CD4-positive, CD25-positive, alpha-beta regulatory T cell (primary cell): ENCODE results near the gene JPT2. TPM values are rescaled to one million over a fixed set of nuclear protein-coding genes. Genes with fewer than 3 reads are reported as not detected.
A peak's percentile ranks its signal among the peaks of the same experiment; 100 is the strongest.

ENCODE experiments used
- ATAC-seq, 2 donors: fragments of 150-1000 bp; cut with Tn5 transposase; one replicate each; pipeline ENCODE4 v1.10.0; 2021; ENCODE audit warnings: low read depth in 2 of 2, moderate number of reproducible peaks in 2 of 2, moderate library complexity in 1 of 2
- DNase-seq, 3 donors: peaks; one replicate each; pipeline versions ENCODE4 v3.0.0 to v3.0.0-alpha.2; 2012 to 2022; ENCODE audit warnings: mixed read lengths in 1 of 3
- H3K27ac ChIP-seq: one replicate; pipeline ENCODE4 v1.7.0; 2013; ENCODE audit warnings: mild to moderate bottlenecking, low read length; ENCODE audit not compliant: insufficient read depth, poor library complexity, severe bottlenecking
- H3K27me3 ChIP-seq: one replicate; pipeline ENCODE4 v1.7.0; 2013; ENCODE audit warnings: low read length; ENCODE audit not compliant: control insufficient read depth, insufficient read depth
- H3K36me3 ChIP-seq: one replicate; pipeline ENCODE4 v1.7.0; 2013; ENCODE audit warnings: mild to moderate bottlenecking, low read length, moderate library complexity; ENCODE audit not compliant: control insufficient read depth, insufficient read depth
- H3K4me1 ChIP-seq: 2 replicates; pipeline ENCODE4 v1.7.0; 2013; ENCODE audit warnings: mild to moderate bottlenecking, low read length; ENCODE audit not compliant: insufficient read depth, control insufficient read depth, poor library complexity, severe bottlenecking
- H3K4me3 ChIP-seq: one replicate; pipeline ENCODE4 v1.7.0; 2013; ENCODE audit warnings: low read depth, mild to moderate bottlenecking, low read length, moderate library complexity
- H3K9me3 ChIP-seq, 2 experiments: 1 replicate in 1 of 2; 2 replicates in 1 of 2; pipeline ENCODE4 v1.7.0; 2013; ENCODE audit warnings: low read length in 2 of 2, mild to moderate bottlenecking in 1 of 2, moderate library complexity in 1 of 2; ENCODE audit not compliant: control insufficient read depth in 2 of 2
- H3K27ac Mint-ChIP-seq, 3 donors: one replicate each; pipeline ENCODE4 v1.8.0; 2020 to 2022; ENCODE audit warnings: mild to moderate bottlenecking in 3 of 3, mixed read lengths in 3 of 3, moderate library complexity in 2 of 3
- H3K27me3 Mint-ChIP-seq: one replicate; pipeline ENCODE4 v1.8.0; 2022; ENCODE audit warnings: mild to moderate bottlenecking, mixed read lengths
- H3K36me3 Mint-ChIP-seq: one replicate; pipeline ENCODE4 v1.8.0; 2020; ENCODE audit warnings: mixed read lengths
- H3K4me1 Mint-ChIP-seq, 4 donors: one replicate each; pipeline ENCODE4 v1.8.0; 2020 to 2022; ENCODE audit warnings: mixed read lengths in 4 of 4, mild to moderate bottlenecking in 1 of 4
- H3K4me3 Mint-ChIP-seq, 4 donors: one replicate each; pipeline ENCODE4 v1.8.0; 2020 to 2022; ENCODE audit warnings: mild to moderate bottlenecking in 4 of 4, mixed read lengths in 4 of 4, moderate library complexity in 3 of 4
- H3K9me3 Mint-ChIP-seq, 7 donors: one replicate each; pipeline ENCODE4 v1.8.0; 2020 to 2022; ENCODE audit warnings: mixed read lengths in 7 of 7, mild to moderate bottlenecking in 3 of 7, moderate library complexity in 2 of 7
- polyA plus RNA-seq, 4 donors: library from polyadenylated mRNA; unstranded; fragments of 300-500 nt; fragmentation: Illumina TruSeq; gene quantifications; one replicate each; pipeline ENCODE4 v1.2.3, GENCODE V29; 2021
- total RNA-seq: library from RNA; stranded (reverse); gene quantifications from one replicate; pipeline ENCODE4 v1.2.3, GENCODE V29; 2022

Gene JPT2
- total and polyA plus RNA-seq, 5 donors from 2014 or later = 9.7 to 13.9 (median 10.5) TPM

DNA sequence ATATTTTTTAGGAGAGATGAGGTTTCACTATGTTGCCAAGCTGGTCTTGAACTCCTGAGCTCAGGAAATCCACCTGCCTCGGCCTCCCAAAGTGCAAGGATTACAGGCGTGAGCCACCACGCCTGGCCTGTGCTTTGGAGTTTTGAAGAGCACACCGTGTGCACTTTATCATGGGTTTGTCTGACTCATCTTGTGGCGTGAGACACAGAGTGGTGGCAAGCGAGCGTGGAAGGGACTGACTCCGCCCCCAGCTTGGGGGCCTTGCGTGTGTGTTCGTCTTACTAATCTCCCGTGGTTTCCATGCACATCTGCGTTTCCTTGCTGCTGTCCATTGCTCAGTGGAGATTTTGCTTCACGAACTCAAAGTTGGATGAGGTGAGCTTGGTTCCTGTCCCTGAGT is 43.0 kb upstream of the JPT2 start:
- H3K4me1 ChIP-seq = no peaks in the 10 kb centered on the region
- no peak overlapping the region for H3K27ac Mint-ChIP-seq
- DNase-seq = no peak

DNA sequence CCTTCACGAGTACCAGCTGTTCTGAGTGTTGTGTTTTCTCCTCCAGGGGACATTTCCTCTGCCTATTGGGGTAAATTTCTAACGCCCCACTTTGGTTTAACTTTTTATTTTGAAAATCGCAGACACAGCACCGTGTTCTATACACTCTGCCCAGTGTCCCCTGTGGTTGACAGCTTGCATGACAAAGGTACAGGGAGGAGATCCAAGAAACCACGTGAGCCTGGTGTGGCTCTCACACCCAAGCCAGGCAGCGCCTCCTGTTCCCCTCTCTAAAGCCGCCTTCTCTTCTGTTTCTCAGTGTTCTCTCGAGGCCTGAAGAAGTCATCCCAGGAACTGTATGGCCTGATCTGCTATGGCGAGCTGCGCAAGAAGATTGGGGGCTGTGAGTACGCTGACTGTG is 40.6 kb upstream of the JPT2 start:
- Mint-ChIP-seq H3K27ac (no peak overlapping the region), H3K9me3 (no peaks in the 10 kb centered on the region), H3K36me3 (peaks cover 49% of the 10 kb centered on the region), H3K4me3 (no peak overlapping the region), H3K4me1 (peaks cover 0 to 4% (median 0%) of the 10 kb centered on the region in 4 donors), H3K27me3 (no peaks in the 10 kb centered on the region)
- no peaks in the 10 kb centered on the region for H3K27me3 ChIP-seq
- H3K9me3 ChIP-seq = no peaks in the 10 kb centered on the region
- no peak overlapping the region for H3K27ac ChIP-seq
- peaks cover 63% of the 10 kb centered on the region for H3K36me3 ChIP-seq
- no peak for ATAC-seq
- no peaks in the 10 kb centered on the region for H3K4me1 ChIP-seq
- no peak overlapping the region for H3K4me3 ChIP-seq
- no peak for DNase-seq

More for the DNA sequence above, 43.0 kb upstream of the JPT2 start:
- Histone ChIP-seq H3K4me3 (no peak overlapping the region), H3K36me3 (peaks cover 61% of the 10 kb centered on the region), H3K9me3 (no peaks in the 10 kb centered on the region), H3K27ac (no peak overlapping the region), H3K27me3 (no peaks in the 10 kb centered on the region)
- no peak for ATAC-seq
- Mint-ChIP-seq H3K9me3 (no peaks in the 10 kb centered on the region), H3K4me1 (peaks cover 0 to 6% (median 4%) of the 10 kb centered on the region in 4 donors), H3K36me3 (peaks cover 48% of the 10 kb centered on the region), H3K27me3 (no peaks in the 10 kb centered on the region), H3K4me3 (no peak overlapping the region)

DNA sequence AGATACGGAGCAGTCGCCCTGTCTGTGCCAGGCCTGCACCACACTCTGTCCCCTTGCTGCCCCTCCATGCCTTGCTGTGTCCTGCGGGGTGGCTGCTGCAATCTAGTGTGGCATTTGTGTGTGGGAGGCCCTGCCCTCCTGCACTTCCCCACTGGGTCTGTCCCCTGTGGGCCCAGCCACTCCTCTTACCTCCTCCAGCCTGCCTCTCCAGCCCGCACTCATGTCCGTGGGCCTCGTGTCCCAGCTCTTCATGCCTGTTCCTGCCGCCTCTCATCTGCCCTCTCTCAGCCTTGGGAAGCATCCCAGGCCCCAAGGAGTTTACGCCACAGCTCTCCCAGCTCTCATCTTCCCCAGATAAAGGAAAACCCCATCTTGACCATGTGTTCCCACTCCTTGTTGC is 39.3 kb upstream of the JPT2 start:
- Histone ChIP-seq H3K4me3 (no peak overlapping the region), H3K9me3 (no peaks in the 10 kb centered on the region), H3K27me3 (no peaks in the 10 kb centered on the region), H3K27ac (no peak overlapping the region), H3K36me3 (peaks cover 67% of the 10 kb centered on the region), H3K4me1 (no peaks in the 10 kb centered on the region)
- H3K36me3 Mint-ChIP-seq = peaks cover 45% of the 10 kb centered on the region
- no peak for ATAC-seq
- DNase-seq = no peak
- no peaks in the 10 kb centered on the region for H3K27me3 Mint-ChIP-seq
- peaks cover 0 to 4% (median 2%) of the 10 kb centered on the region in 4 donors for H3K4me1 Mint-ChIP-seq
- H3K9me3 Mint-ChIP-seq = no peaks in the 10 kb centered on the region
- H3K27ac Mint-ChIP-seq = no peak overlapping the region
- H3K4me3 Mint-ChIP-seq = no peak overlapping the region

DNA sequence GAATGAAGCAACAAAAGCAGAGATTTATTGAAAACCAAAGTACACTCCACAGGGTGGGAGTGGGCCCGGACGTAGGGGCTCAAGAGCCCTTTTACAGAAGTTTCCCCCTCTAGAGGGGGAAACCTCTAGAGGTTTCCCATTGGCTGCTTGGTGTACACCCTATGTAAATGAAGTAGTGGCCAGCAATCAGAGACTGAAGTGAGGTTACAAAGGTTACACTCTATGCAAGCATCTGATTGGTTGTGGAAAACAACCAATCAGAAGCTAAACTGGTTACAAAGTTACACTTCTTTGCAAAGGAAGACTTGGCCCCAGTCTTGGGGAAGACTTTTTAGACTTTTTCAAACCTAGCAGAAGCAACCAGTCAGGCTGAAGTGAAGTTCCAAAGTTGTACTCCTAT is 38.8 kb upstream of the JPT2 start:
- H3K27me3 Mint-ChIP-seq = no peaks in the 10 kb centered on the region
- Histone ChIP-seq H3K9me3 (no peaks in the 10 kb centered on the region), H3K36me3 (peaks cover 69% of the 10 kb centered on the region), H3K27me3 (no peaks in the 10 kb centered on the region), H3K4me1 (no peaks in the 10 kb centered on the region), H3K4me3 (no peak overlapping the region), H3K27ac (no peak overlapping the region)
- peaks cover 41% of the 10 kb centered on the region for H3K36me3 Mint-ChIP-seq
- ATAC-seq = no peak
- peak overlapping the region in 1 of 3 donors; percentile 9 for H3K27ac Mint-ChIP-seq
- H3K9me3 Mint-ChIP-seq = no peaks in the 10 kb centered on the region
- no peak for DNase-seq
- H3K4me1 Mint-ChIP-seq = peaks cover 0 to 4% (median 1%) of the 10 kb centered on the region in 4 donors
- no peak overlapping the region for H3K4me3 Mint-ChIP-seq

DNA sequence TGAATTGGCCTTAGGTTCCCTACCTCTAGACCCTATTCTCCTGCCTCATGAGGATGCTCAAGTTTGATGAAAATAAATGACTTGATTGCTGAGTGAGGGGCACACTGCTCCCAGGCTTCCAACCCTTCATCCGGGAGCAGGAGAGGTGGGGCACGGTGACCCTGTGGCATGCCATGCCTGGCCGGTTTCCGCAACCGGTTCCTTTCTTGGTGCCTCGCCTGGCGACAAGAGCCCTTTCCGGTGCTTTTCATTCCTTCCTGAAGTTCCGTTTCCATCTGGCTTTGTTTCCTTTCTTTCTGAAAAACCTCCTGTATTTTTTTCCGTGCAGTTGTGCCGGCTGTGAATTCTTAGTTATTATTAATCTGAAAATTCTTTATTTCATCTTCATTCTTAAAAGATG is 38.2 kb upstream of the JPT2 start:
- H3K9me3 Mint-ChIP-seq = no peaks in the 10 kb centered on the region
- H3K4me3 Mint-ChIP-seq = no peak overlapping the region
- no peaks in the 10 kb centered on the region for H3K9me3 ChIP-seq
- H3K27ac ChIP-seq = no peak overlapping the region
- H3K4me1 Mint-ChIP-seq = peaks cover 0 to 9% (median 1%) of the 10 kb centered on the region in 4 donors
- no peak overlapping the region for H3K4me3 ChIP-seq
- no peaks in the 10 kb centered on the region for H3K27me3 Mint-ChIP-seq
- peaks cover 37% of the 10 kb centered on the region for H3K36me3 Mint-ChIP-seq
- H3K27ac Mint-ChIP-seq = no peak overlapping the region
- H3K36me3 ChIP-seq = peaks cover 65% of the 10 kb centered on the region
- H3K27me3 ChIP-seq = no peaks in the 10 kb centered on the region
- ATAC-seq (no peak), DNase-seq (no peak)
- H3K4me1 ChIP-seq = no peaks in the 10 kb centered on the region

DNA sequence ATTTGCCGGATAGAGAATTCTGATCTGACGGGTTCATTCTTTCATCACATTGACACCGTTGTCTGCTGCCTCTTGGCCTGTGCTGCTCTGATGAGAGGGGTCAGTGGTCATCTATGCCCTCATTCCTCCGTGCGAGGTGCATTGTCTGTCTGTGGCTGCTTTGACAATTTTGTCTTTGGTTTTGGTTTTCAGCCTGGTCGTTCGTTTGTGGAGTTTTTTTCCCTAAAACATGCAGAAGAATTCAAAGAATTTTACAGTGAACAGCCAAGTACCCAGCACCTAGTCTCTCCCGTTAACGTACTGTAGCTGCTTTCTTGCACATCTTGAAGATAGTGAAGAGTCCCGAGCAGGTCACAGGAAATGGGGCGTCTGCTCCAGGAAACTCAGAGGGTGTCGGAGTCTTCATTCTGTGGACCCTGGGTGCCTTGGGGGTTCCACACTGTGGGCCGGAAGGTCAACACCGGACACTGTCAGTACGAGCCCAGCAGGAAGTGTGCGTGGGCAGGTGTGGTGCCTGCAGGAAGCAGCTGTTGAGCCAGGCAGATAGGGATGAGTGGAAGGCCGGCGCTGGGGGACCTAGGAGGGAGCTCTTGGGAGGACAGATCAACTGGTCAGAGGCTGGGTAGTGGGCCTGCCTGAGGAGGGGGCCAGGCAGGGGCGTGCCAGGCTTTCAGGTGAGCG is 37.7 kb upstream of the JPT2 start:
- Histone ChIP-seq H3K27ac (no peak overlapping the region), H3K4me3 (no peak overlapping the region), H3K36me3 (peaks cover 67% of the 10 kb centered on the region), H3K4me1 (no peaks in the 10 kb centered on the region), H3K27me3 (no peaks in the 10 kb centered on the region), H3K9me3 (no peaks in the 10 kb centered on the region)
- no peaks in the 10 kb centered on the region for H3K9me3 Mint-ChIP-seq
- no peak overlapping the region for H3K4me3 Mint-ChIP-seq
- peaks cover 0 to 10% (median 2%) of the 10 kb centered on the region in 4 donors for H3K4me1 Mint-ChIP-seq
- ATAC-seq = no peak
- H3K27me3 Mint-ChIP-seq = no peaks in the 10 kb centered on the region
- no peak overlapping the region for H3K27ac Mint-ChIP-seq
- peaks cover 38% of the 10 kb centered on the region for H3K36me3 Mint-ChIP-seq
- DNase-seq = no peak

DNA sequence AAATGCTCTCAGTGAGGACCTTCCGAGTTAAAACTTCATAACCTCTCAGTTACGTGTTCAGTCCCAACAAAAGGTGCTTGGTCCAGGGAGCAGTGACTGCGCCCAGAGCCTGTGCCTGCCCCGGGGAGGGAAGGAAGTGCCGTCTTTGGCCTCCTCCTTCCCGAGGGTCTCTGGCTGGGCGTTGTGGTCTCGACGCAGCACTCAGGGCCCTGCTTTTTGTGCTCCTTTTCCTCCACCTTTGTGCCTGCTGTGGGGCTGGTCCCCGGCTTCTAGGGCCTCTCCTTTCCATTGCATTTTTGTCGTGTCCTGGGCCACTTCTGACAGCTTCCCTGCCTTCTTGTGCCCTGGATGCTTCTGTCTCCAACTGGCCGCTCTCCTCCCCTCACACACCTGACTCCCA is 36.8 kb upstream of the JPT2 start:
- no peaks in the 10 kb centered on the region for H3K27me3 Mint-ChIP-seq
- Histone ChIP-seq H3K27ac (no peak overlapping the region), H3K36me3 (peaks cover 66% of the 10 kb centered on the region), H3K4me1 (peaks cover 4% of the 10 kb centered on the region), H3K27me3 (no peaks in the 10 kb centered on the region), H3K4me3 (no peak overlapping the region), H3K9me3 (no peaks in the 10 kb centered on the region)
- H3K36me3 Mint-ChIP-seq = peaks cover 44% of the 10 kb centered on the region
- no peaks in the 10 kb centered on the region for H3K9me3 Mint-ChIP-seq
- DNase-seq (no peak), ATAC-seq (no peak)
- no peak overlapping the region for H3K4me3 Mint-ChIP-seq
- H3K4me1 Mint-ChIP-seq = peaks cover 0 to 19% (median 7%) of the 10 kb centered on the region in 4 donors
- H3K27ac Mint-ChIP-seq = no peak overlapping the region

DNA sequence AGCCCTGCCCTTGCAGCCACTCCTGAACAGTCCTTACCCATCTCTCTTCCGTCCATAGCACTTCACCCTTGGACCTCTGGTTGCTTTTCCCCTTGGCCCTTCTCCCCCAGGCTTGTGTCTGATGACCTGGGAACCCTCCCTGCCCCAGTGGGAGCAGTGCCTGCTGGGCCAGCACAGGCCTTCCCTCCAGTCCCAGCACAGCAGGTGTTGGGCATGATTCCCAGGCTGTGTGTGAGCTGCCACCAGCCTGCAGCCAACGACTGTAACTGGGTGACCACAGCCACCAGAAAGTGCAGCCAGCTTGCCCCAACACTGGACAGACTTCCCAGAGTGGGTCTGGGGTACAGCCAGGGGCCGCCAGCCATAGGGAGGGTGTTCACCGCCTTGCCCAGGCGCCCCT is 35.9 kb upstream of the JPT2 start:
- Histone ChIP-seq H3K9me3 (no peaks in the 10 kb centered on the region), H3K36me3 (peaks cover 70% of the 10 kb centered on the region), H3K4me3 (no peak overlapping the region), H3K4me1 (peaks cover 4% of the 10 kb centered on the region), H3K27me3 (no peaks in the 10 kb centered on the region), H3K27ac (no peak overlapping the region)
- no peak for ATAC-seq
- Mint-ChIP-seq H3K4me1 (peaks cover 6 to 25% (median 11%) of the 10 kb centered on the region in 4 donors), H3K27ac (no peak overlapping the region), H3K27me3 (no peaks in the 10 kb centered on the region), H3K4me3 (no peak overlapping the region), H3K36me3 (peaks cover 50% of the 10 kb centered on the region), H3K9me3 (no peaks in the 10 kb centered on the region)
- no peak for DNase-seq
